Neural cell (in vitro differentiated cells): ENCODE measurements around the gene RABL6. TPM values are rescaled to one million over a fixed set of nuclear protein-coding genes. Genes with fewer than 3 reads are reported as not detected.
A peak's percentile ranks its signal among the peaks of the same experiment; 100 is the strongest.
"Not testable (repeated sequence)": the region's sequence is repeated elsewhere in the genome, so short reads cannot be mapped to it uniquely, and the experiment has no call there.

ENCODE experiments used
- H2AFZ ChIP-seq: fragments of 200-600, 300-800 bp; sonication (generic), shearing (Covaris generic); 2 replicates; pipeline ENCODE4 v1.6.0; 2014; ENCODE audit warnings: low read depth, mild to moderate bottlenecking, antibody characterized with exemption, low read length, moderate library complexity
- H3F3A ChIP-seq: fragments of 200-600 bp; shearing (Covaris generic); 2 replicates; pipeline ENCODE4 v1.6.1; 2016; ENCODE audit warnings: mild to moderate bottlenecking, moderate library complexity, mixed read lengths, antibody characterized with exemption, low read length; ENCODE audit not compliant: insufficient read depth, poor library complexity, severe bottlenecking
- H3K27ac ChIP-seq: fragments of 200-600, 300-800 bp; sonication (generic), shearing (Covaris generic); 2 replicates; pipeline ENCODE4 v1.5.1; 2014; ENCODE audit warnings: mild to moderate bottlenecking, low read length, moderate library complexity
- H3K27me3 ChIP-seq: fragments of 300-800, 200-600 bp; sonication (generic), shearing (Covaris generic); 2 replicates; pipeline ENCODE4 v1.6.0; 2014; ENCODE audit warnings: mild to moderate bottlenecking, low read depth, low read length, moderate library complexity; ENCODE audit not compliant: insufficient read depth
- H3K36me3 ChIP-seq: fragments of 300-800, 200-600 bp; sonication (generic), shearing (Covaris generic); 2 replicates; pipeline ENCODE4 v1.5.1; 2014; ENCODE audit warnings: mild to moderate bottlenecking, antibody characterized with exemption, low read length, moderate library complexity; ENCODE audit not compliant: insufficient read depth
- H3K4me2 ChIP-seq: fragments of 300-800, 200-600 bp; sonication (generic), shearing (Covaris generic); 2 replicates; pipeline ENCODE4 v1.6.0; 2014; ENCODE audit warnings: mild to moderate bottlenecking, low read length
- H3K4me3 ChIP-seq: fragments of 300-800, 200-600 bp; sonication (generic), shearing (Covaris generic); 2 replicates; pipeline ENCODE4 v1.5.1; 2014; ENCODE audit warnings: mild to moderate bottlenecking, low read length, moderate library complexity
- H3K79me2 ChIP-seq: fragments of 200-600 bp; shearing (Covaris generic); replicated peaks from 2 replicates; pipeline ENCODE4 v1.6.0; 2014; ENCODE audit warnings: mild to moderate bottlenecking, low read length, moderate library complexity; ENCODE audit not compliant: insufficient read depth
- H3K9ac ChIP-seq: fragments of 300-800, 200-600 bp; sonication (generic), shearing (Covaris generic); 2 replicates; pipeline ENCODE4 v1.6.1; 2016; ENCODE audit warnings: mild to moderate bottlenecking, low read length, mixed read lengths
- H3K9me2 ChIP-seq: fragments of 200-600 bp; shearing (Covaris generic); 2 replicates; pipeline ENCODE4 v1.6.1; 2016; ENCODE audit warnings: mild to moderate bottlenecking, low read length, mixed read lengths; ENCODE audit not compliant: insufficient read depth
- H3K9me3 ChIP-seq: fragments of 200-600, 300-800 bp; sonication (generic), shearing (Covaris generic); 2 replicates; pipeline ENCODE4 v1.6.1; 2016; ENCODE audit warnings: mild to moderate bottlenecking, mixed run types, low read length, moderate library complexity, mixed read lengths
- H4K20me1 ChIP-seq: fragments of 200-600 bp; shearing (Covaris generic); 2 replicates; pipeline ENCODE4 v1.6.1; 2016; ENCODE audit warnings: mild to moderate bottlenecking, mixed run types; ENCODE audit not compliant: insufficient read depth
- CTCF ChIP-seq: fragments of 450-650 bp; IDR thresholded peaks from 2 replicates; pipeline ENCODE4 v1.5.1; 2014; ENCODE audit warnings: antibody characterized with exemption, mild to moderate bottlenecking, moderate library complexity; ENCODE audit not compliant: poor library complexity, severe bottlenecking
- EP300 ChIP-seq: fragments of 450-650 bp; conservative IDR thresholded peaks from 2 replicates; pipeline ENCODE4 v1.6.1; 2014; ENCODE audit warnings: antibody characterized with exemption, mild to moderate bottlenecking, moderate library complexity; ENCODE audit not compliant: poor library complexity, severe bottlenecking
- EZH2 ChIP-seq: fragments of 200-600, 300-800 bp; shearing (Covaris generic), sonication (generic); IDR thresholded peaks from 2 replicates; pipeline ENCODE4 v1.6.1; 2014; ENCODE audit warnings: antibody characterized with exemption, low read length, borderline replicate concordance, mild to moderate bottlenecking; ENCODE audit not compliant: insufficient read depth, poor library complexity, severe bottlenecking
- MXI1 ChIP-seq: fragments of 450-650 bp; conservative IDR thresholded peaks from 2 replicates; pipeline ENCODE4 v1.6.1; 2014; ENCODE audit warnings: antibody characterized with exemption, mild to moderate bottlenecking; ENCODE audit not compliant: poor library complexity, severe bottlenecking
- POLR2AphosphoS5 ChIP-seq: IDR thresholded peaks from 2 replicates; pipeline ENCODE4 v1.6.1; 2012
- RAD21 ChIP-seq: fragments of 450-650 bp; conservative IDR thresholded peaks from 2 replicates; pipeline ENCODE4 v1.6.1; 2014; ENCODE audit warnings: antibody characterized with exemption, mild to moderate bottlenecking, moderate library complexity
- REST ChIP-seq: IDR thresholded peaks from 2 replicates; pipeline ENCODE4 v1.6.1; 2012; ENCODE audit warnings: borderline replicate concordance
- SMC3 ChIP-seq: fragments of 450-650 bp; conservative IDR thresholded peaks from 2 replicates; pipeline ENCODE4 v1.6.1; 2014; ENCODE audit warnings: antibody characterized with exemption, mild to moderate bottlenecking, moderate library complexity; ENCODE audit not compliant: poor library complexity
- TAF1 ChIP-seq: IDR thresholded peaks from 2 replicates; pipeline ENCODE4 v1.6.1; 2012; ENCODE audit warnings: low read depth
- polyA plus RNA-seq: library from polyadenylated mRNA; depleted of rRNA; stranded (reverse); fragments of >200 nt; gene quantifications from 2 replicates; pipeline ENCODE4 v1.2.3, GENCODE V29; 2014

The RABL6 gene
- polyA plus RNA-seq, 1 donor from 2014 or later, result 46.4 TPM

GRCh38 chr9:136784249-136784996 is 23.3 kb upstream of the RABL6 start:
- no peak overlapping the region for H3K4me2 ChIP-seq
- no peak overlapping the region for H3K27ac ChIP-seq
- no peak overlapping the region for H2AFZ ChIP-seq
- H4K20me1 ChIP-seq, result no peaks in the 10 kb centered on the region
- H3K27me3 ChIP-seq, result no peaks in the 10 kb centered on the region
- no peak overlapping the region for H3K9ac ChIP-seq
- H3K4me3 ChIP-seq, result no peak overlapping the region
- H3K9me2 ChIP-seq, result no peaks in the 10 kb centered on the region
- H3K9me3 ChIP-seq, result no peaks in the 10 kb centered on the region
- no peaks in the 10 kb centered on the region for H3K36me3 ChIP-seq
- no peaks in the 10 kb centered on the region for H3F3A ChIP-seq
- no peaks in the 10 kb centered on the region for H3K79me2 ChIP-seq
- TF ChIP-seq CTCF, result peak; percentile 64
- peak; percentile 35 for TF ChIP-seq RAD21
- peak; percentile 63 for TF ChIP-seq SMC3
- TF ChIP-seq POLR2AphosphoS5, result no peak

- Histone ChIP-seq H3K79me2 (no peaks in the 10 kb centered on the region), H3K9me2 (no peaks in the 10 kb centered on the region), H3K4me3 (no peak overlapping the region), H3K27ac (no peak overlapping the region), H3K9me3 (no peaks in the 10 kb centered on the region), H3F3A (no peaks in the 10 kb centered on the region), H3K4me2 (no peak overlapping the region), H4K20me1 (no peaks in the 10 kb centered on the region), H3K36me3 (no peaks in the 10 kb centered on the region), H3K9ac (no peak overlapping the region), H3K27me3 (no peaks in the 10 kb centered on the region), H2AFZ (no peak overlapping the region)
- TF ChIP-seq MXI1 (no peak), RAD21 (no peak), REST (no peak), TAF1 (no peak), EP300 (no peak), SMC3 (no peak), EZH2 (no peak), CTCF (no peak), POLR2AphosphoS5 (no peak)
Measured at GRCh38 chr9:136784997-136785361, 22.8 kb upstream of the RABL6 start.

GRCh38 chr9:136785565-136786355 is 22.0 kb upstream of the RABL6 start:
- H4K20me1 ChIP-seq, H3K4me3 ChIP-seq, H3K9me3 ChIP-seq, H3K79me2 ChIP-seq, H3K36me3 ChIP-seq, H3K4me2 ChIP-seq, H3K27me3 ChIP-seq, H3F3A ChIP-seq, H3K9me2 ChIP-seq, H3K27ac ChIP-seq, H3K9ac ChIP-seq, H2AFZ ChIP-seq: not testable (repeated sequence)
